Activated CD8-positive, alpha-beta memory T cell treated with anti-CD3 and anti-CD28 coated beads for 36 hours (primary cell): Measurements from ENCODE around the gene ZNF774. TPM values are rescaled to one million over a fixed set of nuclear protein-coding genes. Genes with fewer than 3 reads are reported as not detected.
"Not testable (repeated sequence)": the region's sequence is repeated elsewhere in the genome, so short reads cannot be mapped to it uniquely, and the experiment has no call there.

ENCODE experiments used
- CTCF ChIA-PET: fragments of 350-600 bp; sonication (Branson Sonifier 250); formaldehyde crosslinking; loops from one replicate; lab custom pipeline; 2021; ENCODE audit warnings: antibody characterized with exemption; lab: Charles Lee
- POLR2A ChIA-PET: fragments of 350-600 bp; sonication (Branson Sonifier 250); formaldehyde crosslinking; loops from one replicate; lab custom pipeline; 2021; ENCODE audit warnings: antibody characterized with exemption; lab: Charles Lee
- total RNA-seq, 2 experiments: library from RNA; stranded (reverse); gene quantifications; one replicate each; pipeline ENCODE4 v1.2.3, GENCODE V29; 2021

The ZNF774 gene
- total RNA-seq = 1 to 10 TPM; 1.0 to 1.1 TPM

- ChIA-PET CTCF (interaction anchor here (1.2 to 1.6 kb wide), 2 partner anchors 9 to 32 kb away, joined by 3 to 4 read pairs; no protein-coding TSS in a partner anchor), POLR2A (interaction anchor here (1.6 kb wide), 1 partner anchor 242 kb away, joined by 4 read pairs; no protein-coding TSS in a partner anchor)
Measured at GRCh38 chr15:90352107-90352893, at the start of gene ZNF774. ZNF774 (plus strand) TSS chr15:90352284; CDS start chr15:90354661, 2,377 bp downstream.

- POLR2A ChIA-PET = not testable (repeated sequence)
- CTCF ChIA-PET = interaction anchor here (0.9 to 2.1 kb wide), 4 partner anchors 12 to 105 kb away, joined by 3 to 7 read pairs (median 4); partner anchors contain the start of gene SEMA4B
Measured at GRCh38 chr15:90305355-90305754, 46.7 kb upstream of the ZNF774 start.

- ChIA-PET POLR2A (interaction anchor here (0.6 kb wide), 1 partner anchor 1133 kb away, joined by 4 read pairs; no protein-coding TSS in a partner anchor), CTCF (interaction anchor here (0.8 to 2.1 kb wide), 3 partner anchors 13 to 342 kb away, joined by 3 to 7 read pairs (median 3); no protein-coding TSS in a partner anchor)
Measured at GRCh38 chr15:90305932-90306331, 46.2 kb upstream of the ZNF774 start.

GRCh38 chr15:90306560-90306959 lies 45.5 kb upstream of the ZNF774 start:
- POLR2A ChIA-PET = interaction anchor here (0.6 kb wide), 2 partner anchors 81 to 1132 kb away, joined by 3 to 4 read pairs; partner anchors contain the start of gene IQGAP1
- CTCF ChIA-PET = interaction anchor here (0.8 to 2.1 kb wide), 3 partner anchors 14 to 341 kb away, joined by 3 to 7 read pairs (median 3); no protein-coding TSS in a partner anchor

GRCh38 chr15:90307661-90308060 lies 44.4 kb upstream of the ZNF774 start:
- ChIA-PET CTCF (interaction anchor here (0.6 to 1.1 kb wide), 3 partner anchors 12 to 24 kb away, joined by 3 to 5 read pairs (median 4); no protein-coding TSS in a partner anchor), POLR2A (interaction anchor here (0.6 kb wide), 1 partner anchor 165 kb away, joined by 7 read pairs; no protein-coding TSS in a partner anchor)

GRCh38 chr15:90309020-90309419 lies 43.1 kb upstream of the ZNF774 start:
- POLR2A ChIA-PET = no interaction called here
- CTCF ChIA-PET = interaction anchor here (0.6 kb wide), 1 partner anchor 9 kb away, joined by 3 read pairs; no protein-coding TSS in a partner anchor

GRCh38 chr15:90315278-90315982 lies 36.7 kb upstream of the ZNF774 start:
- ChIA-PET CTCF (interaction anchor here (0.7 to 1.4 kb wide), 2 partner anchors 22 to 655 kb away, joined by 3 to 6 read pairs; no protein-coding TSS in a partner anchor), POLR2A (interaction anchor here (0.6 kb wide), 2 partner anchors 10 to 45 kb away, joined by 3 read pairs; no protein-coding TSS in a partner anchor)

- ChIA-PET POLR2A (no interaction called here), CTCF (interaction anchor here (0.6 to 1.4 kb wide), 2 partner anchors 23 to 724 kb away, joined by 4 to 6 read pairs; no protein-coding TSS in a partner anchor)
Measured at GRCh38 chr15:90316139-90316538, 35.9 kb upstream of the ZNF774 start.

GRCh38 chr15:90318591-90318990 lies 33.5 kb upstream of the ZNF774 start:
- ChIA-PET CTCF (interaction anchor here (0.7 to 2.7 kb wide), 4 partner anchors 9 to 436 kb away, joined by 3 to 12 read pairs (median 3); no protein-coding TSS in a partner anchor), POLR2A (no interaction called here)

GRCh38 chr15:90320062-90320884 lies 31.8 kb upstream of the ZNF774 start:
- POLR2A ChIA-PET = interaction anchor here (1.0 kb wide), 1 partner anchor 68 kb away, joined by 4 read pairs; the partner anchor contains the start of gene IQGAP1
- CTCF ChIA-PET = interaction anchor here (0.5 to 2.7 kb wide), 47 partner anchors 9 to 614 kb away, joined by 3 to 13 read pairs (median 4); partner anchors contain the start of gene ZNF774

GRCh38 chr15:90320885-90321278 lies 31.2 kb upstream of the ZNF774 start:
- CTCF ChIA-PET = interaction anchor here (0.9 to 2.7 kb wide), 15 partner anchors 9 to 380 kb away, joined by 3 to 13 read pairs (median 4); no protein-coding TSS in a partner anchor
- POLR2A ChIA-PET = interaction anchor here (1.0 kb wide), 1 partner anchor 67 kb away, joined by 4 read pairs; the partner anchor contains the start of gene IQGAP1

GRCh38 chr15:90322538-90322937 lies 29.5 kb upstream of the ZNF774 start:
- ChIA-PET CTCF (no interaction called here), POLR2A (no interaction called here)

- POLR2A ChIA-PET = interaction anchor here (0.7 kb wide), 1 partner anchor 11 kb away, joined by 3 read pairs; no protein-coding TSS in a partner anchor
Measured at GRCh38 chr15:90325726-90326125, 26.4 kb upstream of the ZNF774 start.

GRCh38 chr15:90326441-90326840 lies 25.6 kb upstream of the ZNF774 start:
- ChIA-PET POLR2A (no interaction called here), CTCF (interaction anchor here (1.3 kb wide), 1 partner anchor 156 kb away, joined by 3 read pairs; no protein-coding TSS in a partner anchor)

More at GRCh38 chr15:90325726-90326125, 26.4 kb upstream of the ZNF774 start:
- CTCF ChIA-PET = interaction anchor here (0.6 to 0.7 kb wide), 2 partner anchors 31 to 54 kb away, joined by 3 to 4 read pairs; no protein-coding TSS in a partner anchor

- CTCF ChIA-PET = interaction anchor here (1.3 kb wide), 1 partner anchor 155 kb away, joined by 3 read pairs; no protein-coding TSS in a partner anchor
- POLR2A ChIA-PET = no interaction called here
Measured at GRCh38 chr15:90327311-90327710, 24.8 kb upstream of the ZNF774 start.

GRCh38 chr15:90334304-90334731 lies 17.8 kb upstream of the ZNF774 start:
- ChIA-PET CTCF (interaction anchor here (0.7 to 1.0 kb wide), 2 partner anchors 14 to 42 kb away, joined by 4 read pairs; no protein-coding TSS in a partner anchor), POLR2A (no interaction called here)

GRCh38 chr15:90336705-90337141 lies 15.4 kb upstream of the ZNF774 start:
- ChIA-PET POLR2A (no interaction called here), CTCF (interaction anchor here (1.1 kb wide), 1 partner anchor 9 kb away, joined by 3 read pairs; no protein-coding TSS in a partner anchor)
